Mesenchymal stem cell (in vitro differentiated cells and primary cell): ENCODE data around the gene IGSF22.
"Not testable (repeated sequence)": the region's sequence is repeated elsewhere in the genome, so short reads cannot be mapped to it uniquely, and the experiment has no call there.

ENCODE experiments used
- DNase-seq: peaks from one replicate; pipeline ENCODE4 v3.0.0-alpha.2; 2013
- H2AFZ ChIP-seq: one replicate; pipeline ENCODE4 v1.6.1; 2013; ENCODE audit warnings: low read depth, mild to moderate bottlenecking, control low read depth, inconsistent platforms, low read length, moderate library complexity
- H2AK5ac ChIP-seq: 2 replicates; pipeline ENCODE4 v1.6.1; 2013; ENCODE audit warnings: low read length, moderate library complexity, mild to moderate bottlenecking, inconsistent platforms; ENCODE audit not compliant: severe bottlenecking
- H2BK120ac ChIP-seq: one replicate; pipeline ENCODE4 v1.6.1; 2013; ENCODE audit warnings: low read depth, mild to moderate bottlenecking, inconsistent platforms, low read length, moderate library complexity
- H2BK12ac ChIP-seq, 2 experiments: one replicate each; pipeline ENCODE4 v1.6.1; 2013; ENCODE audit warnings: inconsistent platforms in 2 of 2, low read length in 2 of 2, mild to moderate bottlenecking in 2 of 2, moderate library complexity in 2 of 2, control low read depth in 1 of 2
- H2BK15ac ChIP-seq: one replicate; pipeline ENCODE4 v1.6.1; 2013; ENCODE audit warnings: mild to moderate bottlenecking, low read depth, inconsistent platforms; ENCODE audit not compliant: poor library complexity, severe bottlenecking
- H2BK5ac ChIP-seq: 2 replicates; pipeline ENCODE4 v1.6.1; 2013; ENCODE audit warnings: low read depth, mild to moderate bottlenecking, low read length, control low read depth, inconsistent platforms; ENCODE audit not compliant: poor library complexity, severe bottlenecking
- H3K14ac ChIP-seq, 2 experiments: one replicate each; pipeline ENCODE4 v1.6.1; 2013; ENCODE audit warnings: inconsistent platforms in 2 of 2, low read length in 2 of 2, control low read depth in 1 of 2, mild to moderate bottlenecking in 1 of 2, moderate library complexity in 1 of 2
- H3K18ac ChIP-seq, 2 experiments: one replicate each; pipeline ENCODE4 v1.6.1; 2013; ENCODE audit warnings: inconsistent platforms in 2 of 2, low read length in 2 of 2, control low read depth in 1 of 2, low read depth in 1 of 2, mild to moderate bottlenecking in 1 of 2
- H3K23ac ChIP-seq, 2 experiments: one replicate each; pipeline ENCODE4 v1.6.1; 2013; ENCODE audit warnings: inconsistent platforms in 2 of 2, low read length in 2 of 2, mild to moderate bottlenecking in 2 of 2, moderate library complexity in 2 of 2, control low read depth in 1 of 2
- H3K27ac ChIP-seq: 2 replicates; pipeline ENCODE4 v1.5.1; 2013; ENCODE audit warnings: mild to moderate bottlenecking, moderate library complexity, low read length, control low read depth, inconsistent platforms; ENCODE audit not compliant: poor library complexity, severe bottlenecking
- H3K27me3 ChIP-seq, 2 experiments: 2 replicates each; pipeline versions ENCODE4 v1.6.1 to v1.7.0; 2013; ENCODE audit warnings: low read length in 2 of 2, mild to moderate bottlenecking in 2 of 2, moderate library complexity in 2 of 2, control low read depth in 1 of 2, inconsistent platforms in 1 of 2; ENCODE audit not compliant: control insufficient read depth in 1 of 2, insufficient read depth in 1 of 2
- H3K36me3 ChIP-seq, 2 experiments: 2 replicates each; pipeline versions ENCODE4 v1.6.1 to v1.7.0; 2013; ENCODE audit warnings: low read length in 2 of 2, control low read depth in 1 of 2, inconsistent platforms in 1 of 2, low read depth in 1 of 2, mild to moderate bottlenecking in 1 of 2; ENCODE audit not compliant: insufficient read depth in 2 of 2, control insufficient read depth in 1 of 2
- H3K4ac ChIP-seq, 2 experiments: one replicate each; pipeline ENCODE4 v1.6.1; 2013; ENCODE audit warnings: inconsistent platforms in 2 of 2, low read length in 2 of 2, mild to moderate bottlenecking in 2 of 2, moderate library complexity in 2 of 2, control low read depth in 1 of 2, low read depth in 1 of 2
- H3K4me1 ChIP-seq: 2 replicates; pipeline ENCODE4 v1.6.1; 2013; ENCODE audit warnings: low read depth, low read length, control low read depth; ENCODE audit not compliant: control insufficient read depth, insufficient read depth
- H3K4me2 ChIP-seq: 2 replicates; pipeline ENCODE4 v1.6.1; 2013; ENCODE audit warnings: low read length, mild to moderate bottlenecking, inconsistent platforms; ENCODE audit not compliant: poor library complexity, severe bottlenecking
- H3K4me3 ChIP-seq, 2 experiments: 2 replicates each; pipeline versions ENCODE4 v1.5.1 to v1.7.0; 2013; ENCODE audit warnings: low read length in 2 of 2, mild to moderate bottlenecking in 2 of 2, control low read depth in 1 of 2, low read depth in 1 of 2; ENCODE audit not compliant: insufficient read depth in 1 of 2
- H3K79me1 ChIP-seq: replicated peaks from 2 replicates; pipeline ENCODE4 v1.6.1; 2013; ENCODE audit warnings: mild to moderate bottlenecking, control low read depth, low read length, inconsistent platforms; ENCODE audit not compliant: poor library complexity, severe bottlenecking
- H3K9ac ChIP-seq: 2 replicates; pipeline ENCODE4 v1.7.0; 2013; ENCODE audit warnings: mild to moderate bottlenecking, low read length, moderate library complexity
- H3K9me3 ChIP-seq: 2 replicates; pipeline ENCODE4 v1.7.0; 2013; ENCODE audit warnings: mild to moderate bottlenecking, low read length; ENCODE audit not compliant: control insufficient read depth
- H4K8ac ChIP-seq: one replicate; pipeline ENCODE4 v1.6.1; 2013; ENCODE audit warnings: inconsistent platforms, mild to moderate bottlenecking, low read length, moderate library complexity
- H4K91ac ChIP-seq: one replicate; pipeline ENCODE4 v1.6.1; 2013; ENCODE audit warnings: mild to moderate bottlenecking, low read length, inconsistent platforms
- WGBS: methylation state at CpG from one replicate; pipeline ENCODE4 v1.1.7; 2013; ENCODE audit warnings: mixed read lengths; 5-methylcytosine and 5-hydroxymethylcytosine counted together

Gene IGSF22

DNA sequence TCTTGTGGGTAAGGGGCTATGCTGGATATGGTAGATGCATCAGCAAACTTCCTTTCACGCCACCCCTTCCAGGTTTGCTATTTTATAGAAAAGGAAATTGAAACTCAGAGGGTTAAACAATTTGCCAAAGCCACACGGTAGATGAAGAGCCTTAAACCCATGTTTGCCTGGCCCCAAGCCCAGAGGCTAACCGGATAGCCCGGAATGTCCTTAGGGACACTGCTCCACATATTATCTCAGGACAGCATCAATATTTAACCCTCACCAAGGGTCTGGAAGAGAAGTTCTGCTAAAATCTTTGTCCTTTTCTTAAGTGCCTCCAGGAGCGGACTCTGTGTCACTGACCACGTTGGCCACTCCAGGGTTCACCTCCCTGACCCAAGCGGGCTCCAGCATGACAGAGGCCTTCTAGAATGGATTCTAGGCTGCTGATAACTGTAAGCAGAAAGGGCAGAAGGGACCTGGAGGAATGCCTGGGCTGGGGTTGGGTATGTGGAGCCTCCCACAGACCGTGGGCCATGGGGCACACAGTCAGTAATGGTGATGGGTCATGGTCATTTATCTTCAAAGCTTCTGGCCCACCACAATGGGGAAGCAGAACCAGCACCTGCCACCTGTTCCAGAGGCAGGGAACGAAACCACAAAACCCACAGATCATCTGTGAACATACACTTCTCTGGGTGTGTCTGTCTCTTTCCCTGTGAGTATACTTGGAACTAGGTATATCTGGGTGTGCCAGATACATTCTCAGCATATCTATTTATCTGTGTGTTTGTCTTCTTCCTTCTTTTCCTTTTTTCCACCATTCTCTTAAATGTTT is 32.8 kb downstream of the IGSF22 start:
- Histone ChIP-seq H3K79me1 (no peaks in the 10 kb centered on the region), H3K23ac (no peak overlapping the region), H3K18ac (no peak overlapping the region), H3K36me3 (no peaks in the 10 kb centered on the region), H2AFZ (no peak overlapping the region), H3K9ac (no peak overlapping the region), H2BK15ac (no peak overlapping the region), H3K14ac (no peak overlapping the region), H3K4me1 (peaks cover under 1% of the 10 kb centered on the region), H3K9me3 (no peaks in the 10 kb centered on the region), H3K27me3 (peaks cover 0 to 9% of the 10 kb centered on the region in 2 experiments), H2BK120ac (no peak overlapping the region), H3K27ac (no peak overlapping the region), H3K4me2 (no peak overlapping the region), H3K4ac (no peak overlapping the region), H4K91ac (no peak overlapping the region), H4K8ac (no peak overlapping the region), H2AK5ac (no peak overlapping the region), H2BK5ac (no peak overlapping the region), H2BK12ac (no peak overlapping the region), H3K4me3 (no peak overlapping the region)
- 60% methylated on average over 7 of the region's 9 CpGs for WGBS
- no peak for DNase-seq

DNA sequence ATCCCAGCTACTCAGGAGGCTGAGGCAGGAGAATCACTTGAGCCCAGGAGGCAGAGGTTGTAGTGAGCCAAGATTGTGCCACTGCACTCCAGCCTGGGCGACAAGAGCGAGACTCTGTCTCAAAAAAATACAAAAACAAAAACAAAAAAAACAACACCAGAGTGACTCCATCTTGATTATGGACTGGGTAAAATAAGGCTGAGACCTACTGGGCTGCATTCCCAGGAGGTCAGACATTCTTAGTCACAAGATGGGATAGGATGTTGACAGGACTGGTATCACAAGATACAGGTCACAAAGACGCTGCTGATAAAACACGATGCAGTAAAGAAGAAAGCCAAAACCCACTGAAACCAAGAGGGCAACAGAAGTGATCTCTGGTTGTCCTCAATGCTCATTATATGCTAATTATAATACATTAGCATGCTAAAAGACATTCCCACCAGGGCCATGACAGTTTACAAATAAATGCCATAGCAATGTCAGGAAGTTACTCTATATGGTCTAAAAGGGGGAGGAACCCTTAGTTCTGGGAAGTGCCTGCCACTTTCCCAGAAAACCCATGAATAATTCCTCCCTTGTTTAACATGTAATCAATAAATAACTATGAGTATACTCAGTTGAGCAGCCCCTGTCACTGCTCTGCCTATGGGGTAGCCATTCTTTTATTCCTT is 34.4 kb downstream of the IGSF22 start:
- H2AK5ac ChIP-seq, H3K79me1 ChIP-seq, DNase-seq, H3K9ac ChIP-seq, H3K4me2 ChIP-seq, H3K4me3 ChIP-seq, H2BK15ac ChIP-seq, H3K18ac ChIP-seq, H3K4ac ChIP-seq, H3K36me3 ChIP-seq, H3K9me3 ChIP-seq, H4K8ac ChIP-seq, H3K27me3 ChIP-seq, H3K4me1 ChIP-seq, H3K23ac ChIP-seq, H3K27ac ChIP-seq, H2BK5ac ChIP-seq, H3K14ac ChIP-seq, H2BK120ac ChIP-seq, H2BK12ac ChIP-seq, H2AFZ ChIP-seq, H4K91ac ChIP-seq: not testable (repeated sequence)
- WGBS = 100% methylated on average over 1 of the region's 4 CpGs

DNA sequence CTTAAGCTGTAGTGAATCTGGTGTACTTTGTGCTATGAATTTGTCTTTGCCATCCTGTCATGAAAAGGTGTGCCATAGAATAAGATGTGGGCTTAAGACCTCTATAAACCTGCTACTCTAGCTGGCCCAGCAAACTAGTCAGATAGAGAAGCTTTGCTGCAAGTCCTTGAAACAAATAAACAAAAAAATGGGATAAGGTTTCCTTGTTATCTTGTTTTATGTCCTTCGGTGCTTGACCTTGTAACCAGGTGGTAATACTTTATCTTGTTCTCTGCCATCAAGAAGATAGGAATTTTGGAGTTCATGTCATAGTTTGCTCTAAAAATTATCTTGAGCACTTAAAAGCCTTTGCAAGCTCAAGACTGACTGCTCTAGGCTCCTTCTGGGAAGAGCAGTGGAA is 41.7 kb downstream of the IGSF22 start:
- no peak overlapping the region for H2BK12ac ChIP-seq
- 94% methylated on average over 1 of the region's 1 CpG for WGBS
- H3K79me1 ChIP-seq = no peaks in the 10 kb centered on the region
- H4K91ac ChIP-seq = no peak overlapping the region
- H2BK5ac ChIP-seq = no peak overlapping the region
- no peak overlapping the region for H3K14ac ChIP-seq
- H2BK120ac ChIP-seq = no peak overlapping the region
- no peak overlapping the region for H2AK5ac ChIP-seq
- H3K9ac ChIP-seq = no peak overlapping the region
- no peak overlapping the region for H3K18ac ChIP-seq
- DNase-seq = no peak
- no peaks in the 10 kb centered on the region for H3K27me3 ChIP-seq
- no peak overlapping the region for H2AFZ ChIP-seq
- H3K36me3 ChIP-seq = no peaks in the 10 kb centered on the region
- H4K8ac ChIP-seq = no peak overlapping the region
- H3K9me3 ChIP-seq = no peaks in the 10 kb centered on the region
- H2BK15ac ChIP-seq = no peak overlapping the region
- no peak overlapping the region for H3K4me2 ChIP-seq
- no peak overlapping the region for H3K4me3 ChIP-seq
- no peaks in the 10 kb centered on the region for H3K4me1 ChIP-seq
- H3K23ac ChIP-seq = no peak overlapping the region
- H3K27ac ChIP-seq = no peak overlapping the region
- no peak overlapping the region for H3K4ac ChIP-seq

DNA sequence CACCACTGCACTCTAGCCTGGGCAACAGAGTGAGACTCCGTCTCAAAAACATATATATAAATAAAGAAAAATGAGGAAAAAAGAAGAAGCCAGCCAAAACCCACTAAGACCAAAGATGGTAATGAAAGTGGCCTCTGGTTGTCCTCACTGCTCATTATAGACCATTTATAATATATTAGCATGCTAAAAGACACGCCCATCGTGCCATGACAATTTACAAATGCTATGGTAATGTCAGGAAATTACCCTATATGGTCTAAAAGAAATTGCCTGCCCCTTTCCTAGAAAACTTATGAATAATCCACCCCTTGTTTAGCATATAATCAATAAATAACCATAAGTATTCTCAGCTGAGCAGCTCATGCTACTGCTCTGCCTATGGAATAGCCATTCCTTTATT is 43.5 kb downstream of the IGSF22 start:
- Histone ChIP-seq H4K91ac (no peak overlapping the region), H3K4me3 (no peak overlapping the region), H3K14ac (no peak overlapping the region), H2BK120ac (no peak overlapping the region), H3K36me3 (no peaks in the 10 kb centered on the region), H3K4me1 (no peaks in the 10 kb centered on the region), H2BK12ac (no peak overlapping the region), H3K27ac (no peak overlapping the region), H2BK5ac (no peak overlapping the region), H3K9me3 (no peaks in the 10 kb centered on the region), H2AFZ (no peak overlapping the region), H3K4ac (no peak overlapping the region), H2AK5ac (no peak overlapping the region), H3K9ac (no peak overlapping the region), H3K27me3 (no peaks in the 10 kb centered on the region), H3K79me1 (no peaks in the 10 kb centered on the region), H4K8ac (no peak overlapping the region), H3K4me2 (no peak overlapping the region), H3K18ac (no peak overlapping the region), H3K23ac (no peak overlapping the region), H2BK15ac (no peak overlapping the region)
- no peak for DNase-seq
- WGBS = 93% methylated on average over 2 of the region's 3 CpGs
